Heart right ventricle (tissue), 16 donors: ENCODE data around the gene IFT81. TPM values are rescaled to one million over a fixed set of nuclear protein-coding genes. Genes with fewer than 3 reads are reported as not detected.

Experiments used
- ATAC-seq, 8 donors: fragments of 200-7000 bp; cut with Tn5 transposase; one replicate each; pipeline ENCODE4 v1.9.1; 2020; ENCODE audit warnings: mild to moderate bottlenecking in 8 of 8, moderate library complexity in 8 of 8, moderate number of reproducible peaks in 1 of 8
- DNase-seq, 2 donors: peaks; one replicate each; pipeline ENCODE4 v3.0.0-alpha.2; 2020
- H3K27ac ChIP-seq, 10 donors: fragments of 200-600 bp; sonication (generic) in 2 of 10; one replicate each; pipeline versions ENCODE4 v1.5.0 to v1.8.0; 2020 to 2022; ENCODE audit warnings: mild to moderate bottlenecking in 3 of 10
- H3K27me3 ChIP-seq, 7 donors: fragments of 200-600 bp; one replicate each; pipeline ENCODE4 v1.8.0; 2021 to 2022; ENCODE audit warnings: mild to moderate bottlenecking in 2 of 7
- H3K36me3 ChIP-seq, 9 donors: fragments of 200-600 bp; sonication (generic) in 1 of 9; one replicate each; pipeline versions ENCODE4 v1.5.0 to v1.8.0; 2020 to 2022; ENCODE audit warnings: mild to moderate bottlenecking in 2 of 9
- H3K4me1 ChIP-seq, 9 donors: fragments of 200-600 bp; sonication (generic) in 1 of 9; one replicate each; pipeline versions ENCODE4 v1.5.0 to v1.8.0; 2020 to 2022; ENCODE audit warnings: mild to moderate bottlenecking in 4 of 9
- H3K4me3 ChIP-seq, 10 donors: fragments of 200-600 bp; sonication (generic) in 2 of 10; one replicate each; pipeline versions ENCODE4 v1.5.0 to v1.8.0; 2020 to 2022; ENCODE audit warnings: mild to moderate bottlenecking in 7 of 10, moderate library complexity in 2 of 10
- H3K9me3 ChIP-seq, 11 donors: fragments of 200-600 bp in 10 of 11; sonication (generic) in 2 of 11; one replicate each; pipeline versions ENCODE4 v1.5.0 to v1.8.0; 2013 to 2022; ENCODE audit warnings: mild to moderate bottlenecking in 2 of 11, control low read depth in 1 of 11, moderate library complexity in 1 of 11
- CTCF ChIP-seq, 9 donors: fragments of 200-600 bp; sonication (generic) in 2 of 9; IDR thresholded peaks; one replicate each; pipeline versions ENCODE4 v1.5.0 to v1.8.0; 2021 to 2022; ENCODE audit warnings: antibody characterized with exemption in 9 of 9, mild to moderate bottlenecking in 5 of 9, moderate library complexity in 1 of 9
- WGBS, 2 donors: extraction: QIAGEN DNeasy Blood & Tissue Kit; methylation state at CpG; one replicate each; pipeline ENCODE4 v1.1.7; 2013; ENCODE audit warnings: inconsistent platforms in 1 of 2; 5-methylcytosine and 5-hydroxymethylcytosine counted together
- intact Hi-C, 10 donors: fragments of 100-400 bp; cut with DNase I; formaldehyde crosslinking; loops; one replicate each; pipeline versions ENCODE4 v1.11.1 to v1.14.2; 2022
- polyA plus RNA-seq, 2 donors: library from polyadenylated mRNA; stranded (reverse); fragments of 200-250 nt; gene quantifications; one replicate each; pipeline ENCODE4 v1.2.3, GENCODE V29; 2013
- total RNA-seq, 10 donors: library from RNA; stranded (reverse); fragmentation: NEBNext Ultra II Directional in 3 of 10; extraction: Animal tissue kit (Norgen Biotek cat#: 25700) in 3 of 10; gene quantifications; one replicate each; pipeline versions ENCODE4 v1.2.1 to v1.2.4, GENCODE V29; 2021 to 2023
- donor health status: Arrhythmogenic right ventricular cardiomyopathy.
- donor health status: ischemic (EF 13 %, LVEDD 7.1; RV severe dilation, severe dysfunction).
- donor health status: healthy with polysubstance abuse.
- donor health status: DM: no; HTN: yes; CAD: no.
- donor health status: DM: no; HTN: no; CAD: no.
- donor health status: ischemic (EF 25% LVEDD 6.9; RV normal size, moderate dysfunction).
- donor health status: ischemic (EF 25% LVEDD 5.7; RV mildly dilated, moderate dysfunction).
- donor health status: healthy.
- donor health status: DM: yes; HTN: yes; CAD: no.
- donor health status: Ischemic cardiomyopathy.
- donor health status: ischemic (EF 35%, LVEDD 5.7; RV mildly dilated, moderate dysfunction).
- donor health status: nonischemic (EF 11% LVEDD 7.7; RV severe dilation, severe dysfunction).
- donor health status: DM: yes; HTN: yes; CAD: no.
- donor health status: PGD.
- donor health status: ischemic (EF 29% LVEDD 5.4; RV normal size, mild dysfunction).
- donor health status: nonischemic (EF 23%, LVEDD 6.1; RV moderate dilation, normal function).

IFT81 gene
- total and polyA plus RNA-seq, 12 donors: 5.1 to 11.7 (median 8.3) TPM

- WGBS, 2 donors: 96 to 98% methylated on average over 2 of the region's 2 CpGs
- peaks cover 0 to 51% (median 9%) of the 10 kb centered on the region in 9 donors for H3K36me3 ChIP-seq
- H3K27me3 ChIP-seq: no peaks in the 10 kb centered on the region
- intact Hi-C loops: no loop called here
- no peak overlapping the region for H3K4me3 ChIP-seq
- ATAC-seq: no peak
- no peak for TF ChIP-seq CTCF (IDR thresholded peaks at IDR 0.05)
- peaks cover 0 to 25% (median 14%) of the 10 kb centered on the region in 11 donors for H3K9me3 ChIP-seq
- peaks cover 0 to 12% (median 5%) of the 10 kb centered on the region in 9 donors for H3K4me1 ChIP-seq
- no peak for DNase-seq
- H3K27ac ChIP-seq: no peak overlapping the region
Measured at GRCh38 chr12:110185626-110186025, 61.5 kb downstream of the IFT81 start.

GRCh38 chr12:110186059-110186458, 61.9 kb downstream of the IFT81 start:
- intact Hi-C loops: no loop called here
- 96 to 99% methylated on average over 1 of the region's 1 CpG for WGBS, 2 donors
- no peak for TF ChIP-seq CTCF (IDR thresholded peaks at IDR 0.05)

DNA sequence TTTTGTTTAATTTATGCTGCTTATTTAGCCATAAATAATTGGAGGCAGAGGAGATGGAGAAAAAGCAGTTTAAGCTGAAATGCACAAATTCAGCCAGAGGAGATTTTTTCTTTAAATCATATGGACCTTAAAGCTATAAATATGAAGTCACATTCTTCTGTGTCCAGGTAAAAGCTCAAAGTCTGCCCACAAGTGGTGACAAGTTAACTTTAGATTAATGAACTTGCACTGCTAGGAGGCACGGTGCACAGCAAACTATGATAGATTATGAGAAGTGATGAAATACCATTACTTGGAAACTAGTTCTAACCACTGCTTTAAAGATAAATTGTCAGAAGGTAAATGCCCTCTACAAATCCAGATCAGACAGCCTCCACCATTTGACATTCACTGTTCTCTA, 69.0 kb downstream of the IFT81 start:
- Histone ChIP-seq H3K4me1 (no peaks in the 10 kb centered on the region), H3K27ac (no peak overlapping the region), H3K36me3 (peaks cover 0 to 57% (median 12%) of the 10 kb centered on the region in 9 donors), H3K4me3 (no peak overlapping the region), H3K9me3 (peaks cover 0 to 4% (median 0%) of the 10 kb centered on the region in 11 donors), H3K27me3 (no peaks in the 10 kb centered on the region)
- no peak for DNase-seq
- ATAC-seq: no peak
- intact Hi-C loops: no loop called here
- WGBS, 2 donors: 39 to 55% methylated on average over 1 of the region's 1 CpG
- TF ChIP-seq CTCF (IDR thresholded peaks at IDR 0.05): no peak

More at GRCh38 chr12:110186059-110186458, 61.9 kb downstream of the IFT81 start:
- H3K36me3 ChIP-seq: peaks cover 0 to 51% (median 10%) of the 10 kb centered on the region in 9 donors
- H3K27ac ChIP-seq: no peak overlapping the region
- H3K9me3 ChIP-seq: peaks cover 0 to 25% (median 14%) of the 10 kb centered on the region in 11 donors
- ATAC-seq (no peak), DNase-seq (no peak)
- no peak overlapping the region for H3K4me3 ChIP-seq
- no peaks in the 10 kb centered on the region for H3K27me3 ChIP-seq
- peaks cover 0 to 8% (median under 1%) of the 10 kb centered on the region in 9 donors for H3K4me1 ChIP-seq

DNA sequence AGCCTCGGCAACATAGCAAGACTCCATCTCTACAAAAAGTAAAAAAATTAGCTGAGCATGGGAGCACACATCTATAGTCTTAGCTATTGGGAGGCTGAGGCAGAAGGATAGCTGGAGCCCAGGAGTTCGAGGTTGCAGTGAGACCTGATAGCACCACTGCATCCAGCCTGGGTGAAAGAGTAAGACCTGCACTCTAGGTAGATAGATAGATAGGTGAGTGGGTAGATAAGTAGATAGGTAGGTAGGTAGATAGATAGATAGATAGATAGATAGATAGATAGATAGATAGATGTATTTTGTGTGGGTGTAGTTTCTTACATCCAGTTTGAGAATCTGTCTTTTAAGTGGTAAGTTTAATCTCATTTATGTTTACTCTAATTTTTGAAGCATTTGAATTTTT, 72.8 kb downstream of the IFT81 start:
- 92 to 95% methylated on average over 2 of the region's 2 CpGs for WGBS, 2 donors

More for the DNA sequence above, 72.8 kb downstream of the IFT81 start:
- H3K36me3 ChIP-seq: peaks cover 0 to 53% (median under 1%) of the 10 kb centered on the region in 9 donors
- H3K27ac ChIP-seq: no peak overlapping the region
- no peaks in the 10 kb centered on the region for H3K27me3 ChIP-seq
- intact Hi-C loops: no loop called here
- H3K4me3 ChIP-seq: no peak overlapping the region
- H3K4me1 ChIP-seq: peaks cover 0 to 11% (median 0%) of the 10 kb centered on the region in 9 donors
- peaks cover 0 to 4% (median 0%) of the 10 kb centered on the region in 11 donors for H3K9me3 ChIP-seq
- ATAC-seq: no peak
- no peak for DNase-seq
- TF ChIP-seq CTCF (IDR thresholded peaks at IDR 0.05): no peak
